Activated naive CD8-positive, alpha-beta T cell treated with anti-CD3 and anti-CD28 coated beads, Interleukin-2, amount 10 ng/mL, durations not matched to agents 7 days and 5 days (primary cell): ENCODE measurements around the gene NDOR1. TPM values are rescaled to one million over a fixed set of nuclear protein-coding genes. Genes with fewer than 3 reads are reported as not detected.
"Not testable (repeated sequence)": the region's sequence is repeated elsewhere in the genome, so short reads cannot be mapped to it uniquely, and the experiment has no call there.

Experiments
- ATAC-seq: fragments of 150-1000 bp; cut with Tn5 transposase; one replicate; pipeline ENCODE4 v1.10.0; 2021; ENCODE audit warnings: low read depth, moderate library complexity
- POLR2A ChIA-PET: fragments of 350-600 bp; sonication (Branson Sonifier 250); formaldehyde crosslinking; loops from one replicate; lab custom pipeline; 2021; ENCODE audit warnings: antibody characterized with exemption; lab: Charles Lee
- DNase-seq: peaks from one replicate; pipeline ENCODE4 v3.0.0; 2021
- H3K27ac Mint-ChIP-seq: one replicate; pipeline ENCODE4 v1.8.0; 2022; ENCODE audit warnings: mild to moderate bottlenecking, mixed read lengths
- H3K27me3 Mint-ChIP-seq: one replicate; pipeline ENCODE4 v1.8.0; 2022; ENCODE audit warnings: mild to moderate bottlenecking, moderate library complexity, mixed read lengths
- H3K36me3 Mint-ChIP-seq: one replicate; pipeline ENCODE4 v1.8.0; 2021; ENCODE audit warnings: mild to moderate bottlenecking, mixed read lengths
- H3K4me1 Mint-ChIP-seq: one replicate; pipeline ENCODE4 v1.8.0; 2021; ENCODE audit warnings: mixed read lengths
- H3K4me3 Mint-ChIP-seq: one replicate; pipeline ENCODE4 v1.8.0; 2022; ENCODE audit warnings: mild to moderate bottlenecking, moderate library complexity, mixed read lengths
- H3K9me3 Mint-ChIP-seq: one replicate; pipeline ENCODE4 v1.8.0; 2021; ENCODE audit warnings: mixed read lengths
- total RNA-seq, 2 experiments: library from RNA; stranded (reverse); gene quantifications; one replicate each; pipeline ENCODE4 v1.2.3, GENCODE V29; 2021

The NDOR1 gene
- total RNA-seq, 2 experiments from 2014 or later: 38.8 to 39.8 TPM

GRCh38 chr9:137240841-137241489 lies 35.5 kb downstream of the NDOR1 start, which contains the start of gene TUBB4B:
Gene TUBB4B, plus strand, starts transcription at chr9:137241287. Its CDS starts 74 bp downstream, at chr9:137241361.
- Mint-ChIP-seq H3K4me1 (peaks cover 24% of the 10 kb centered on the region), H3K9me3 (no peaks in the 10 kb centered on the region), H3K4me3 (peak within 1 kb of the TSS; percentile 90), H3K27me3 (no peaks in the 10 kb centered on the region), H3K27ac (peak within 1 kb of the TSS; percentile 93), H3K36me3 (peaks cover 20% of the 10 kb centered on the region)
- DNase-seq: peak; percentile 99
- peak; percentile 83 for ATAC-seq
- POLR2A ChIA-PET: interaction anchor here (0.6 to 6.7 kb wide), 50 partner anchors 8 to 450 kb away, joined by 3 to 171 read pairs (median 5); partner anchors contain the start of genes ANAPC2, ARRDC1, CYSRT1 and DPP7

- ATAC-seq: peak; percentile 13
- H3K4me3 Mint-ChIP-seq: peak overlapping the region; percentile 86
These were observed 36.2 kb downstream of the NDOR1 start for GRCh38 chr9:137241490-137242268.

DNA sequence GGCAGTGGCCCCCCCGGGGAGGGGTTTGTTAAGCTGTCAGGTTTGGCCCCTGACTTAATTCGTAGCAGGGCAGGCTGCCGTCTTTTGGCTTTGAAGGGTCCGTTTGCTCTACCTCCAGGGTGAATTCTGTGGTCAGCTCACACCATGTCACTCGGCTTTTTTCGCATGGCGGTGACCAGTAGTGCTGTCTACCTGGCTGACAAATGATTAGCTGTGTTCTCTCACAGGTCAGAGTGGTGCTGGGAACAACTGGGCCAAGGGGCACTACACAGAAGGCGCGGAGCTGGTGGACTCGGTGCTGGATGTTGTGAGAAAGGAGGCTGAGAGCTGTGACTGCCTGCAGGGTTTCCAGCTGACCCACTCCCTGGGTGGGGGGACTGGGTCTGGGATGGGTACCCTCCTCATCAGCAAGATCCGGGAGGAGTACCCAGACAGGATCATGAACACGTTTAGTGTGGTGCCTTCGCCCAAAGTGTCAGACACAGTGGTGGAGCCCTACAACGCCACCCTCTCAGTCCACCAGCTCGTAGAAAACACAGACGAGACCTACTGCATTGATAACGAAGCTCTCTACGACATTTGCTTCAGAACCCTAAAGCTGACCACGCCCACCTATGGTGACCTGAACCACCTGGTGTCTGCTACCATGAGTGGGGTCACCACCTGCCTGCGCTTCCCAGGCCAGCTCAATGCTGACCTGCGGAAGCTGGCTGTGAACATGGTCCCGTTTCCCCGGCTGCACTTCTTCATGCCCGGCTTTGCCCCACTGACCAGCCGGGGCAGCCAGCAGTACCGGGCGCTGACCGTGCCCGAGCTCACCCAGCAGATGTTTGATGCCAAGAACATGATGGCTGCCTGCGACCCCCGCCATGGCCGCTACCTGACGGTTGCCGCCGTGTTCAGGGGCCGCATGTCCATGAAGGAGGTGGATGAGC lies 37.0 kb downstream of the NDOR1 start:
- Mint-ChIP-seq H3K27me3 (no peaks in the 10 kb centered on the region), H3K4me1 (peaks cover 24% of the 10 kb centered on the region), H3K4me3 (peak overlapping the region; percentile 86), H3K27ac (peak overlapping the region; percentile 80), H3K9me3 (no peaks in the 10 kb centered on the region), H3K36me3 (peaks cover 20% of the 10 kb centered on the region)
- ATAC-seq (no peak), DNase-seq (no peak)
- POLR2A ChIA-PET: interaction anchor here (0.7 to 6.7 kb wide), 11 partner anchors 9 to 172 kb away, joined by 3 to 171 read pairs (median 4); partner anchors contain the start of genes CYSRT1, NELFB, RNF208 and SAPCD2

More at GRCh38 chr9:137241490-137242268, 36.2 kb downstream of the NDOR1 start:
- Mint-ChIP-seq H3K9me3 (no peaks in the 10 kb centered on the region), H3K4me1 (peaks cover 24% of the 10 kb centered on the region), H3K27ac (peak overlapping the region; percentile 80), H3K36me3 (peaks cover 20% of the 10 kb centered on the region), H3K27me3 (no peaks in the 10 kb centered on the region)
- POLR2A ChIA-PET: interaction anchor here (0.7 to 6.7 kb wide), 32 partner anchors 11 to 363 kb away, joined by 3 to 171 read pairs (median 6); partner anchors contain the start of genes ANAPC2, ARRDC1, CYSRT1 and DPP7
- DNase-seq: peak; percentile 79

DNA sequence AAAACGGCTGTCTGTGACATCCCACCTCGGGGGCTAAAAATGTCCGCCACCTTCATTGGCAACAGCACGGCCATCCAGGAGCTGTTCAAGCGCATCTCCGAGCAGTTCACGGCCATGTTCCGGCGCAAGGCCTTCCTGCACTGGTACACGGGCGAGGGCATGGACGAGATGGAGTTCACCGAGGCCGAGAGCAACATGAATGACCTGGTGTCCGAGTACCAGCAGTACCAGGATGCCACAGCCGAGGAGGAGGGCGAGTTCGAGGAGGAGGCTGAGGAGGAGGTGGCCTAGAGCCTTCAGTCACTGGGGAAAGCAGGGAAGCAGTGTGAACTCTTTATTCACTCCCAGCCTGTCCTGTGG lies 37.7 kb downstream of the NDOR1 start:
- not testable (repeated sequence) for H3K4me3 Mint-ChIP-seq, H3K9me3 Mint-ChIP-seq, H3K27ac Mint-ChIP-seq, H3K27me3 Mint-ChIP-seq, ATAC-seq, DNase-seq
- peaks cover 20% of the 10 kb centered on the region for H3K36me3 Mint-ChIP-seq
- POLR2A ChIA-PET: interaction anchor here (0.9 to 6.7 kb wide), 4 partner anchors 11 to 173 kb away, joined by 3 to 171 read pairs (median 4); partner anchors contain the start of genes NELFB, RNF208, SAPCD2 and STPG3
- peaks cover 23% of the 10 kb centered on the region for H3K4me1 Mint-ChIP-seq

GRCh38 chr9:137243626-137244485 lies 38.4 kb downstream of the NDOR1 start:
- no peak overlapping the region for H3K4me3 Mint-ChIP-seq
- POLR2A ChIA-PET: interaction anchor here (1.7 to 6.7 kb wide), 2 partner anchors 10 to 174 kb away, joined by 5 to 171 read pairs; partner anchors contain the start of genes NELFB, SAPCD2 and STPG3
- no peak for ATAC-seq
- peaks cover 20% of the 10 kb centered on the region for H3K36me3 Mint-ChIP-seq
- H3K4me1 Mint-ChIP-seq: peaks cover 21% of the 10 kb centered on the region
- no peak for DNase-seq
- no peaks in the 10 kb centered on the region for H3K9me3 Mint-ChIP-seq
- H3K27me3 Mint-ChIP-seq: no peaks in the 10 kb centered on the region
- H3K27ac Mint-ChIP-seq: peak overlapping the region; percentile 54

DNA sequence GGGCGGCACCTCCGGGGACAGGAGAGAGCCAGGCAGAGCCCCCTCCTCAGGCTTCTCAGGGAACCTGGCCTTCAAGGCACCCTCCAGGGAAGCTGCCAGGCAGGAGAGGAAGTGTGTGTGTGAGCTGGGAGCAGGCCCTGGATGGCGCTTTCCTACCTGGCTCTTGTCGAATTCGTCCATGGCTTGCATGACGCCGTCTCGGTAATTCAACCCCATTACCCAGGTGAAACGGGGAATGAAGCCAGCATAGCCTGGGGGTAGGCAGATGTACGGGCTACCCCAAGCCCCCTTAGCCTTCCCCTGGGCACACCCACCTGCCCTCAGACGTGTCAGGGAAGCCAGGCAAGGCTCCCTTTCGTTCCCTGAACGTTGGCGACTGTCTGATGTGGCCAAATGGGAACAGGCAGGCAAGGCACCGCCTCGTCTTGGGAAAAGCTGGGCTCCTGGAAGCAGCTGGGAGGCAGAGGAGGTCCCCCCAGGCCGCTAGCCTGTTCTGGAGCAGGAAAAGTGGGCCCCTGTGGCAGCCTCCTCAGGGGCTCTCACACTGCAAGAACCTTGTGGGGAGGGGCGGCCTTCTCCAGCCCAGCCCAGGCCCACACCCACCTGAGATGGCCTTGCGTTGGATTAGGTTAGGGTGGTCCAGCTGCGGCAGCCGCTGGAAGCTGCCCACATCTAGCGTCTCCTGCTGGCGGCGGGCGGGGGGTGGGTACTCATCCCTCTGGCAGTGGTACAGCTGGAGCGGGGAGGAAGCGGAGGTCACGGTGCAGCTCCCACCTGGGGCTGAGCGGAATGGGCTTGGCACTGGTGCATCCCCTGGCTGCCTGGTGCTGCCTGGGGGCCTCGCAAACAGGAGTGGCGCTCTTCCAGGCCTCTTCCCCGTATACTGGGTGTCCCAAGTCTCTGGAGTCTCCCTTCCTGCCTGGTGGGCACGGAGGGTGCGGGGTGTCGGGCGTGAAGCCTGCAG lies 39.3 kb downstream of the NDOR1 start:
- no peaks in the 10 kb centered on the region for H3K9me3 Mint-ChIP-seq
- H3K36me3 Mint-ChIP-seq: peaks cover 20% of the 10 kb centered on the region
- peaks cover 18% of the 10 kb centered on the region for H3K4me1 Mint-ChIP-seq
- H3K27me3 Mint-ChIP-seq: no peaks in the 10 kb centered on the region
- no peak overlapping the region for H3K4me3 Mint-ChIP-seq
- POLR2A ChIA-PET: interaction anchor here (6.7 kb wide), 1 partner anchor 10 kb away, joined by 171 read pairs; the partner anchor contains the start of genes NELFB and STPG3
- ATAC-seq (no peak), DNase-seq (no peak)
- peak overlapping the region; percentile 54 for H3K27ac Mint-ChIP-seq

DNA sequence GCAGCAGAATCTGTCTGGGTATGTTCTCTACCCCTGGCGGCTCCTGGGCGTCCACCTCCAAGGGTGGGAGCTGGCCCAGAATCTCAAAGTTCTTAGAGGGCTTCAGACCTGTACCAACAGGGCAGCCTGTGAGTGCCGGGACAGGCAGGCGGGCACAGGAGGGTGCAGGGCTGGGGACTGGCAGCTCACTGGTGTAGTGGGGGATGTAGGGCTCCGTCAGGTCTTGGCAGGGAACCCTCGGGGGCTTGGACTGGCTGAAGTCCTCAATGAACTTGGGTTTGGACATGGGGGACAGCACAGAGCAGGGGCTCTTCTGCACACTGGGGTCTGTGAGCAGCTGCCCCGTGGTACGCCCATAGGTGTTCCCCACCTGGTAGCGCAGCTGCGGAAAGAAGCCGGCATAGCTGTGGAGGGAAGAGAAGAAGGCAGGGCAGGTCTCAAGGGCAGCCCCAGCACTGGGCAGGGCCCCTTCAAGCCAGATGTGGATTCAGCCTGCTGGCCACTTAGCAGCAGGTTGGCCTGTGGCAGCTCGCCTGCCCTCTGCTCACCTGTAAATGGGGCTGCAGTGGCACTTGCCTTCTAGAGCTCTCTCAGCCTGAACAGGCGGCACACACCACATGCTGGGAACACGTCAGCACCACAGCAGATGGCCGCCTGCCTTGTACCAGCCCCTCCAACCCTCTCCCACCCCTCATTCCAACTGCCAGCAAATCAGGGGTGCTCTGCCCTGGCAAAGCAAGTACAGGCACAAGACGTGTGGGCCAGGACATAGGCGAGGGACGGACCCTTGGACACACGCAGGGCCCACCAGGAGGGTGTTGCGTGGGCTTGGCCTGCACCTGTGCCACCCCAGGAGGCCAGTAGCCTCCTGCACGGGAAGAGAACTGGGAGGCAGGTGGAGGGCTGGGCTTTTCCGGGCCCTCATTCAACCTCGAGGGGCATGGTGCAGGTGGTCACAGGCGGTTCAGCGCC lies 40.2 kb downstream of the NDOR1 start:
- H3K36me3 Mint-ChIP-seq: peaks cover 20% of the 10 kb centered on the region
- H3K27ac Mint-ChIP-seq: no peak overlapping the region
- DNase-seq: peak; percentile 36
- POLR2A ChIA-PET: interaction anchor here (6.7 kb wide), 1 partner anchor 9 kb away, joined by 171 read pairs; the partner anchor contains the start of genes NELFB and STPG3
- ATAC-seq: no peak
- H3K27me3 Mint-ChIP-seq: no peaks in the 10 kb centered on the region
- H3K4me1 Mint-ChIP-seq: peaks cover 16% of the 10 kb centered on the region
- no peaks in the 10 kb centered on the region for H3K9me3 Mint-ChIP-seq
- no peak overlapping the region for H3K4me3 Mint-ChIP-seq

DNA sequence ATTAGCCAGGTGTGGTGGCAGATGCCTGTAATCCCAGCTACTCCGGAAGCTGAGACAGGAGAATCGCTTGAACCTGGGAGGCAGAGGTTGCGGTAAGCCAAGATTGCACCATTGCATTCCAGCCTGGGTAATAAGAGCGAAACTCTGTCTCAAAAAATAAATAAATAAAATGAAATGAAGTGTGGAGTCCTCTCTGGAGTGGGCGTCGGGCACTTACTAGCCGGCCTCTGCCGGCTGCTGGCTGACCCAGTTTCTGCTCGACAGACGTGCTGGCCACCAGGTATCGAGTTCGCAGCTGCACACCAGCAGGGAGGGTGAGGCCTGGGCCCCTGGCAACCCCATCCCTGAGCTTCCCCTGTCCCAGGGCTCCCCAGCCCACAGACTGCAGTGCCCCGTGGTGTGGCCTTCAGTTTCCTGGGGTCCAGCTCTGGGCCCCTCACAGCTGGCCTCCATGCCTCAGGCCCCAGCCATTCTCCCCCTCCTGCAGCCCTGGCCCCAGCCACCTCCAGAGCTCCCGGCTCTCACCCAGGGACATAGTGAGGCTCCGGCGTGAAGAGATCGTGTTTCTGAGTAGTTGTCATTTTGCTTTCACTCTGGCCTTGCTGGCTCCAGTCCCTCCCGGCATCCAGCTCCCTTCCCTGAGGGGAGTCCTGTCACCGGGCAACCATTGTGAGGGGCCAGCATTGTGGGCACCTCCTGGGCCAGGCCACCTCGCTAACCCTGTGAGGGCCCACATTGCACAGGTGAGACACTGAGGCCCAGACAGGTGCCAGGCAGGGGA lies 41.8 kb downstream of the NDOR1 start:
- no peak for ATAC-seq

GRCh38 chr9:137247916-137248175 lies 42.3 kb downstream of the NDOR1 start:
- H3K27ac Mint-ChIP-seq: no peak overlapping the region
- POLR2A ChIA-PET: interaction anchor here (1.2 kb wide), 1 partner anchor 21 kb away, joined by 3 read pairs; the partner anchor contains the start of gene RNF224

More for the DNA sequence above, 41.8 kb downstream of the NDOR1 start:
- POLR2A ChIA-PET: interaction anchor here (1.2 kb wide), 1 partner anchor 21 kb away, joined by 3 read pairs; the partner anchor contains the start of gene RNF224
- no peaks in the 10 kb centered on the region for H3K27me3 Mint-ChIP-seq
- H3K9me3 Mint-ChIP-seq: no peaks in the 10 kb centered on the region
- H3K36me3 Mint-ChIP-seq: peaks cover 13% of the 10 kb centered on the region
- no peak overlapping the region for H3K4me3 Mint-ChIP-seq
- peaks cover 15% of the 10 kb centered on the region for H3K4me1 Mint-ChIP-seq
- H3K27ac Mint-ChIP-seq: no peak overlapping the region
- no peak for DNase-seq

More at GRCh38 chr9:137247916-137248175, 42.3 kb downstream of the NDOR1 start:
- no peaks in the 10 kb centered on the region for H3K27me3 Mint-ChIP-seq
- DNase-seq: no peak
- H3K4me1 Mint-ChIP-seq: peaks cover 10% of the 10 kb centered on the region
- ATAC-seq: no peak
- H3K36me3 Mint-ChIP-seq: peaks cover 8% of the 10 kb centered on the region
- H3K9me3 Mint-ChIP-seq: no peaks in the 10 kb centered on the region
- no peak overlapping the region for H3K4me3 Mint-ChIP-seq
